SJCRH30 (cell line): ENCODE results near the gene GZMH. TPM values are rescaled to one million over a fixed set of nuclear protein-coding genes. Genes with fewer than 3 reads are reported as not detected.
A peak's percentile ranks its signal among the peaks of the same experiment; 100 is the strongest.

Experiments used
- DNase-seq, 2 experiments: peaks; one replicate each; pipeline ENCODE4 v3.0.0-alpha.2; 2015 to 2020
- H3K27ac ChIP-seq: fragments of 250-450 bp; sonication (Bioruptor Pico); 2 replicates; pipeline ENCODE4 v1.5.1; 2020; ENCODE audit warnings: mild to moderate bottlenecking, moderate library complexity
- H3K27me3 ChIP-seq: fragments of 250-450 bp; sonication (Bioruptor Pico); 2 replicates; pipeline ENCODE4 v1.5.1; 2020; ENCODE audit warnings: mild to moderate bottlenecking, moderate library complexity
- H3K36me3 ChIP-seq: fragments of 250-450 bp; sonication (Bioruptor Pico); 2 replicates; pipeline ENCODE4 v1.5.1; 2020; ENCODE audit warnings: mild to moderate bottlenecking, moderate library complexity
- H3K4me1 ChIP-seq: fragments of 250-450 bp; sonication (Bioruptor Pico); 2 replicates; pipeline ENCODE4 v1.5.1; 2020; ENCODE audit warnings: mild to moderate bottlenecking, moderate library complexity
- H3K4me3 ChIP-seq: fragments of 250-450 bp; sonication (Bioruptor Pico); 2 replicates; pipeline ENCODE4 v1.5.1; 2020; ENCODE audit warnings: mild to moderate bottlenecking, moderate library complexity
- H3K9me3 ChIP-seq: fragments of 250-450 bp; sonication (Bioruptor Pico); replicated peaks from 2 replicates; pipeline ENCODE4 v1.5.1; 2020; ENCODE audit warnings: mild to moderate bottlenecking, moderate library complexity
- total RNA-seq: library from RNA; depleted of rRNA; stranded (reverse); fragments of >200 nt; shearing (Covaris generic); gene quantifications from 2 replicates; pipeline ENCODE4 v1.2.3, GENCODE V29; 2014; rRNA removed

GZMH gene
- total RNA-seq, 1 experiment from 2014 or later, result not detected

DNA sequence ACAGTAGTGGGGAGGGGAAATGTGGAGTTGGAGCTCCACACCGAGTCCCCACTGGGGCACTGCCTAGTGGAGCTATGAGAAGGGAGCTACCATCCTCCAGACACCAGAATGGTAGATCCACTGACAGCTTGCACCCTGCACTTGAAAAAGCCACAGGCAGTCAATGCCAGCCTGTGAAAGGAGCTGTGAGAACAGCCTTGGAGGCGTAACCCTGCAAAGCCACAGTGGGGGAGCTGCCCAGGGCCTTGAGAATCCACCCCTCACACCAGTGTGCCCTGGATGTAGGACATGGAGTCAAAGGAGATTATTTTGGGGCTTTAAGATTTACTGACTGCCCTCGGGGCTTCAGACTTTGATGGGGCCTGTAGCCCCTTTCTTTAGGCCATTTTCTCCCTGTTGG lies 46.0 kb downstream of the GZMH start:
- H3K27me3 ChIP-seq, result no peaks in the 10 kb centered on the region
- DNase-seq, result no peak
- H3K4me1 ChIP-seq, result no peaks in the 10 kb centered on the region
- H3K9me3 ChIP-seq, result no peaks in the 10 kb centered on the region
- H3K27ac ChIP-seq, result no peak overlapping the region
- H3K4me3 ChIP-seq, result no peak overlapping the region
- no peaks in the 10 kb centered on the region for H3K36me3 ChIP-seq

DNA sequence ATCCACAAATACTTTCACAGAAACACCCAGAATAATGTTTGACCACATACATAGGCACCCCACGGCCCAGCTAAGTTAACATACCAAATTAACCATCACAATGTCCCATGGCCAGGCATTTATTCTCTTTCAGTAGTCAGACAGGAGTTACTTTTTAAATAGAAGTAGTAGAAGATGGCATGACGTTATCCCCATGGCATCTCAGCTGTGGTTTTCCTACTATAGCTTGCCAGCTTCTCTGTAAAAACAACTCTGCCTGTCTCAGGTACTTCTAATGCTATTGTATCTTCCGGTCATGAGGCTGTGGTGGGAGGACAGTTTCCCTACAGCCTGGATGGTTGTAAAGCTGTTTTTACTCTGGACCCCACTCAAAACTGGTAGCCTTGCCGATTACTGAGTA lies 52.7 kb downstream of the GZMH start:
- H3K27me3 ChIP-seq, result no peaks in the 10 kb centered on the region
- no peaks in the 10 kb centered on the region for H3K36me3 ChIP-seq
- DNase-seq, result peak in 1 of 2 experiments; percentile 14
- no peaks in the 10 kb centered on the region; the same call in 1 of the 2 replicates for H3K4me1 ChIP-seq
- H3K4me3 ChIP-seq, result no peak overlapping the region
- no peaks in the 10 kb centered on the region for H3K9me3 ChIP-seq
- no peak overlapping the region for H3K27ac ChIP-seq

Other genes with a start within 250 kb of the GZMH start
- 33.3 and 39.3 TPM in 2 replicates for gene NFATC4, start 241.5 kb downstream of the GZMH start, total RNA-seq
- 11.9 and 12.1 TPM in 2 replicates for gene NYNRIN, start 210.7 kb downstream of the GZMH start, total RNA-seq
- 0.05 and 0.12 TPM in 2 replicates for gene CBLN3, start 180.0 kb downstream of the GZMH start, total RNA-seq
- gene KHNYN, start 179.7 kb downstream of the GZMH start, total RNA-seq, result 5.9 and 6.0 TPM in 2 replicates
- gene SDR39U1, start 166.9 kb downstream of the GZMH start, total RNA-seq, result 29.3 and 34.1 TPM in 2 replicates
- not detected in 2 replicates for gene CMA1, start 101.4 kb downstream of the GZMH start, total RNA-seq
- not detected in 2 replicates for gene CTSG, start 33.4 kb downstream of the GZMH start, total RNA-seq
- not detected in 2 replicates for gene GZMB, start 24.5 kb upstream of the GZMH start, total RNA-seq